ENCODE results near the gene GAS2.

GAS2 gene

GRCh38 chr11:22728600-22729389 is 62.4 kb downstream of the GAS2 start:
- DNase-seq: no peak

- DNase-seq: no peak
These were observed 63.9 kb downstream of the GAS2 start for GRCh38 chr11:22730319-22730718.

- DNase-seq: no peak
These were observed 66.2 kb downstream of the GAS2 start for GRCh38 chr11:22732588-22732987.

DNA sequence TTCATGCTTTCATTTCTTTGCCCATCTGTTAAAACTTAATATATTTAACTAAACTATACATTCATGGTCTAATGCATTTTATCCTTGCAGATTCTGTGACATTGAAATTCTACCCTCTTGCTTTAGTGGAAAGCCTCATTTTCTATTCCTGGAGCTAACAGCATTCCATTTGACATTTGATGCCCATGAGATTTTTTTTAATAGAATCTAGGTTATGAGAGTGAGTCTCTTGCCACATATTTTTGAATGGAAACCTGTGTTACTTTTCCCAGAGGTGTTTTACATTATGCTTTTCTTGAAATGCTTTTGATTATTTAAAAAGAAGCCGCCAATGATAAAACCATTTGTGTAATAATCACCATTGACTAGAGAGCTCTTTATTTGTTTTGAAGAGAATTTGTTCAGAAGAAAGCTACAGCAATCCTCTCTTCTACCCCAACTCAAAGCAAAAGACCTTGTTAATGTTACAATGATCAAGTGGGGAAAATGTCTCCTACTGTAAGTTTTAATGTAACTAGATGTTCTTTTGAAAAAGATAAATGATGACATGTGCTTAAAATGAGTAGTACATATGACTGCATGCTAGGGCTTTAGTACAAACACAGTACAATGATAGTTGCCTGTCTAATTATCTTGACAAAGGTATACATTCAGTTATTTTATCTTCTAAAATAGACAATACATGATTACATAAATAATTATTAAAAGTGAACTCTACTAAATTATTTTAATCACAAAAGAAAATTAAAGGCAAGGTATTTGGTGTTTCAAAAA is 67.3 kb downstream of the GAS2 start:
- DNase-seq: no peak

DNA sequence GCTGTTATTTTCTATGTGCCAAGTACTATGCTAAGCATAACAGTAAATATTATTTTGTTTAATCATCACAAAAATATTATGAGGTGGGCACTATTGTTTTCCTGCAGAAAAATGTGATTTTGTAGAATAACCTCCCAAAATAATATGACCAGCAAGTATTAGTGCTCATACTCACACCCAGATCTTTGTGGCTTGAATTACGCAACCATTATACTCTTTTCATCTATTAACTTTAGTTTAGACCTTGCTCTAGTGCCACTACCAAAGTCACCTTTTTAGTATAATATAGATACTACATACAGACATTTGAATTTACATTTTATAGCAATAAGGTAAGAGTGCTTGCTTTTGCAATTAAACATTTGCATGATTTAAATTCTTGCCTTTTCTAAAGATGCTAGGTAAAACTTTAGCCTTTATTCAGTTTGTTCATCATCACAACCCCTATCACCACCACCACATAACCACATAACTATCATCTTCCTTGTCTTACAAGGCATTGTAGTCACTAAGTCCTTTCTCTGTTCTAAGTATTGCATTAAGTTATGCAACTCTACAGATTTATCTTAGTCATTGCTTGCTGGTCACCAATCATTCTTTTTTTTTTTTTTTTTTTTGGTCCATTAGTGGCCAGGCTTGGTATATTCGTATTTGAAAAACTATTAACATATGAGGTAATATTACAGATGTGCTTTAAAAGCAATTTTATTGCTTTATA is 68.4 kb downstream of the GAS2 start:
- DNase-seq: no peak

GRCh38 chr11:22742157-22742613 is 75.8 kb downstream of the GAS2 start:
- no peak for DNase-seq

- DNase-seq: no peak
These were observed 83.1 kb downstream of the GAS2 start for GRCh38 chr11:22749536-22749935.

- no peak for DNase-seq
These were observed 86.5 kb downstream of the GAS2 start for GRCh38 chr11:22752908-22753310.

DNA sequence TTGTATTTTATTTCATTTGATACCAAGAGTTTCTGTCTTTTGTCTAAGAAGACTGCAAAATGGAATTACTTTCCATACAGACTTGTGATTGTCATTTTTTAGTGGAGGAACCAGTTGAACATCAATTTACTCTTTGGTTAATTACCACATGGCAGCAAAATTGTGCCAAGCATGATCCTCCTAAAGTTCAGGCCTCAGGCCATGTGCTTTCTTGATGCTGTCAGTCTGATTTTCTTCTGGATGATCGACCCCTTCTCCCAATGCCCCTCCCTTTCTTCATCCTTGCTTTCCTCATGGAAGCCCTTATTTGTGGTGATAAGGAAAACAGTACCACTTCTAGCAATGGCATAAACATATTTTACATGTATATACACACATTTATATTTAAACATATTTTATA is 87.0 kb downstream of the GAS2 start:
- DNase-seq: no peak

DNA sequence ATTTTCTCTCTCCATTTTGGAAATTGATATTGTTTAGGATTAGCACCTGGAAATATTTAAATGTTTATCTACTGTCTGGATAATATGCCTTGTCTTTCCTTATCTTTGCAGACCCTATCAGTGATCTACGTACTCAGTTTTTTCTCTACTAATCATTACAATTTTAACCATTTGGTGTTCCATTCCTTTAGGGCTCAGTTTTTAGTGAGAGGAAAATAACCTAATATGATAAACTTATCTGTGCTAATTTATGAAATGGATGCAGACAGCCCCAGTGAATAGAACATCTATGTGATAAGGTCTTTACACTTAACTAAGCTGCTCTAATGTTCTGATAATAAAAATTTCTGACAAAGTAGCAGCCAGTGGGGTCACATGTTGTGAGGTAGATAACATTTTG is 94.7 kb downstream of the GAS2 start:
- DNase-seq: no peak

DNA sequence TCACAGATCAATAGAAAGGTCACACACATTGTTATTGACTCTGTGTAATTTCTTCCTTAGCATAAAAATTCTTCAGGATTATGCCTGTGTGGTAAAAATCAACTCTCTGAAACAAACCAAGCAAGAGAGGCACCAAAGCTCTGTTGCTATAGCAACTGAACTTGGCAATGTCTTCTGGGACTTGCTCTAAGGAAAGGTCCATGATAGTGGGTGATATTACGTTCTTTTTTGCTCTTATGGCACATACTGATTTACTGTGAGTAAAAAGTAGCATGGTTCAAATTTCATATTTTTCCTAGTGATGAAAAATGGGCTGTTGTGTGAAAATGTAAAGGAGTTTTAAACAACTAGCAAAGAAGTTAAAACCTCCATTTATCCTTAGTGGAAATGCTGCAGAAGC is 96.8 kb downstream of the GAS2 start:
- DNase-seq: no peak

- DNase-seq: no peak
These were observed 98.3 kb downstream of the GAS2 start for GRCh38 chr11:22764735-22765134.

DNA sequence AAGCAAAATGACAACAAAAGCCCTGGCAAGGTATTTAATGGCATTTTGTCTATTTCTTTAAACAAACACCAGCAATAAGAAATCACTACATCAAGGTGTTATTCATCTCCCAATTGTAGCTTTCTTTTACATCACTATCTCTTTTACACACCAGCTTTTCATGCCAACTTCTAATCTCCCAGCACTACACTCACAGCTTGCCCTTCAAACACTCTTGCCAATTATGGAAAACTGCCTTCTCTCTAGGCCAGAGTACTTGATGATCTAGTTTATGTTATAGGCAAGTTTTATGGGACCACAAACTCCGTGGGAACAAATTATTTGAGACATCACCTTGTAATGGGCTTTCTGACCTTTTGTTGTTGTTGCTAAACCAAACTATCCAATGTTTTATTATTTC is 101.9 kb downstream of the GAS2 start:
- no peak for DNase-seq

DNA sequence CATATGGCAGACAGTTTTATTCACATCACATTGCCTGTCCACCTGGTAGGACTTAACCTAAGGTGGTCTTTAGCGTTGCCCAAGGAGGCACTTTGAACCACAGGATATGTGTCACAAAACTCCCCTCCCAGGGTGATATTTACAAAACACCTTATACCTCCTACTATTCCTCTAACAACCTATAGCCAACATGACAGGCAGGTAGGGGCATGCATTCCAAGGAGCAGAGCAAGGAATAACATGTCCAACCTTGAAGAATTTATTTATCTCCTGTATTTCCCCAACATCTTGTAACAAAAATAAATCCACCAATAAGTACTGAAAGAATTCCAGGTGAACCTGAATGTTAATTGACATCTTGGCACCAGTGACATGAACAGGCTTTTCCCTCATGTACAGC is 102.7 kb downstream of the GAS2 start:
- DNase-seq: no peak

DNA sequence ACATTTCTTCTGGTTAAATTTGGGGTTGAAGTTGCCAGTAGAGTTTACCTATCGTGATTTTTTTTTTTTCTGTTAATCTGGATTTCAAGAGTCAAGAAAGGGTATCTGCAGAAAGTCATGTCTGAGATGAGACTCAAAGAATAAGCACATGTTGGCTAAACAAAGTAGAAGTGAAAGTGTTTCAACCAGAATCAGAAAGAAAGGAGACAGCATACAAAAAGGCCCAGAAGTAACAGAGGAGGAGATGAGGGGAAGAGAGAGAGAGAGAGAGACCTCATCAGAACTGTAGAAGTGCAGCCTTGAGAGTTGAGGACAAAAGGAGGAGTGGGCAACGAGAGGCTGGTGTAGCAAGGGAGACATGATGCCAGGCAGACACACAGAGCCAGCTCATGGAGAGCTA is 108.3 kb downstream of the GAS2 start:
- no peak for DNase-seq

DNA sequence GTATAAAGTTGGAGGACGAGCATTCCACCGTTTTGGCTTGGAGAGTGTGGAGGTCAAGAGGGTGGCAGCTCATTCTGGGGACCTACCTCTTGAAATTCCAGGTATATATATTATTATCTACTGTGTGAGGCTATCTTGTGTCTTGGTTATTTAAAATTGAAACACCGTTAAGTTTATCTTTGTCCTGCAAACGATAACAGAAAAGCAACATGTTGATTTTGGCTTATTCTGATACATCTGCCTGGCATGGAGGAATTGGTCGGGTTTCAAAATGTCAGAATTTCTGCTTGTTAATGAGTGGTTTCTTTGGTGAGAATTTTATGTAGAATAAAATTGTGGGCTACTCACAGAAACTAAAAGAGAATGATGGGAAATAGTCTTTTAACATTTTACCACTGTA is 108.8 kb downstream of the GAS2 start:
- DNase-seq: no peak

DNA sequence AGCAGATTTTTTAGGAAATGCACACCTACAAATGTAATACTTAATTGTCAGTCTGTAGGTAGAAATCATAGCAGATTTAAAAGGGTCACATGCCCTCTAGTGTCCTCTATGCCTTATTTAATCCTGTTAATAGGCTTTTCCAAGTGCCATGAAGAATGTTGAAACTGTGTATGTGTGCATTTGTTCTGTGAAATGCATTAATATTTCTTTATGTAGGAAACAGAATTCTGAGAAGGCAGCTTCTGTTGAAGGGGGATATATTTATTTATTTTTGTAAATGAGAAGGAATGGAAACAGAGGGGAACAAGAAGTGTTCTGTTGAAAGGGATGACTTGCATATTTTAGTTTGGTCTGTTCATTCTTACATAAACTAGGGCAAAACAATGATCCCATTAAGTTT is 112.2 kb downstream of the GAS2 start:
- DNase-seq: no peak

GRCh38 chr11:22779850-22780249 is 113.4 kb downstream of the GAS2 start:
- DNase-seq: no peak

GRCh38 chr11:22780952-22781593 is 114.7 kb downstream of the GAS2 start:
- DNase-seq: no peak

DNA sequence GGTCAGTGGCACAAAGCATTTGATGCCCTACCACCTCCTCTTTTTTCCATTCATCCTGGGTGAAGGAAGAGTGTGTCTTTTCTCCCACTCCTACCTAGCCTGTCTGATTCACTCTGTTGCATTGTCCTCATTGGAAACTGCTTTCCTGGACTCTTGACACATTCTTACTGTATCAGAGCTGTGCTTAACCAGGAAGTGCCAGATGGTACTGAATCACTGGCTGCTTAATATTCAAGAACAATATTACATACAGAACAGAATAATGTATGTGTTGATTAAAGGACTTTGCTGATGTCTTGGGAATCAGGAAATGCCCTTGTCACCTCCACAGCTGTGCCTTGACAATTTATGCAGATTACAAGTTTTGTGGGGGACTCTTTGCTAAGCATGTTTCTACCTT is 118.8 kb downstream of the GAS2 start:
- DNase-seq: no peak

DNA sequence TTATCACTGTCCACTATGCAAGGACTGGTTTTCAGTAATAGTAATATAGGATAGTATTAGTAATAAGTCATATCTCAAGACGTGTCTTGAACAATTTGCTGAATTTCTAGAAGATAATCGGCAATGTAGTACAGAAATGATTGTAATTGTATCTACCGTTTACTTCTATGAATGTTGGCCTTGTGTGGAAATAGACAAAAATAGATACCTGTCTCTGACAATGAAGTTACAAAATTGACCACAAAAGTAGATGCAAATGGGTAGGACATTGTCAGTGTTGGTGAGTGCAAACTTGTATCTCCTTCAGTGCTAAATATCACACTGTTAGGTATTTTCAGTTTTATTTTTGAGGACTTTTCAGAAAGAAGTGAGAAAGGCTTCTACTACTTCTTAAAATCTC is 120.1 kb downstream of the GAS2 start:
- no peak for DNase-seq

- DNase-seq: no peak
These were observed 120.6 kb downstream of the GAS2 start for GRCh38 chr11:22787055-22787454.

DNA sequence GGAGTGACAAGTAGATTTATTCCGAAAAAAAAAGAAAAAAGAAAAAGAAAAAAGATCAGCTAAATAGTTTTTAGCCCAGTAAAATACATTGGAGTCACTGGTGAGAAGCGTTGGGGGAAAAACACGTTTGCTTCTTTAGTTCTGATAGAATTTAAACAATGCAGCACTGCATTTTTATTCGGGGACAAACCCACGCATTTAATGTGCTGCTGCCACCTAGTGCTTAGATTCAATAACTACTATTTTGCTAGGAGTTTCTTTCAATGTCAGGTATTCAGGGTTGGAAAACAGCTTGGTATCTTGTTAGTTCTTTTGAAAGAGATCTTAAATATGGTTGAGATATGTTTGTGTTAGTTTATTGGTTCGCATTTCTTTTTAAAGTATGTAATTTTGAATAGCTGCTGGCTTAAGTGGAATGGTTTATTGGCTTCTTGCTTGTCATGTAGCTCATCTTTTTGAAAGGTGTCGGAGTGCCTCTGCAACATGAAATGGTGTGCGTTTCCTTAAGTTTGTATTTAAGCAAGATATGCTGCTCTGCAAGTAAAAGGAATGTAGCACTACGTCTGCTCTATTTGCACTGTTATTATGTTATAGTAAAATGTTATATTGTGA is 121.2 kb downstream of the GAS2 start:
- no peak for DNase-seq
